Duodenal mucosa (tissue), 2 donors: ENCODE data around the gene OLR1.
A peak's percentile ranks its signal among the peaks of the same experiment; 100 is the strongest.

Source experiments
- H3K27ac ChIP-seq: one replicate; pipeline ENCODE4 v1.7.0; 2013; ENCODE audit warnings: low read depth, low read length
- H3K27me3 ChIP-seq, 2 donors: one replicate each; pipeline ENCODE4 v1.7.0; 2013; ENCODE audit warnings: low read length in 2 of 2, control low read depth in 1 of 2; ENCODE audit not compliant: insufficient read depth in 2 of 2, control insufficient read depth in 1 of 2
- H3K36me3 ChIP-seq, 2 donors: one replicate each; pipeline ENCODE4 v1.7.0; 2013; ENCODE audit warnings: low read length in 2 of 2, control low read depth in 1 of 2; ENCODE audit not compliant: insufficient read depth in 2 of 2, control insufficient read depth in 1 of 2
- H3K4me1 ChIP-seq, 2 donors: one replicate each; pipeline ENCODE4 v1.7.0; 2013; ENCODE audit warnings: low read length in 2 of 2, control low read depth in 1 of 2; ENCODE audit not compliant: insufficient read depth in 2 of 2, control insufficient read depth in 1 of 2
- H3K4me3 ChIP-seq, 2 donors: one replicate each; pipeline ENCODE4 v1.7.0; 2013; ENCODE audit warnings: low read length in 2 of 2, low read depth in 1 of 2
- H3K9ac ChIP-seq, 2 donors: one replicate each; pipeline ENCODE4 v1.7.0; 2013; ENCODE audit warnings: low read length in 2 of 2, low read depth in 1 of 2
- H3K9me3 ChIP-seq, 2 donors: one replicate each; pipeline ENCODE4 v1.7.0; 2013; ENCODE audit warnings: low read length in 2 of 2, control low read depth in 1 of 2; ENCODE audit not compliant: control insufficient read depth in 1 of 2

The OLR1 gene

DNA sequence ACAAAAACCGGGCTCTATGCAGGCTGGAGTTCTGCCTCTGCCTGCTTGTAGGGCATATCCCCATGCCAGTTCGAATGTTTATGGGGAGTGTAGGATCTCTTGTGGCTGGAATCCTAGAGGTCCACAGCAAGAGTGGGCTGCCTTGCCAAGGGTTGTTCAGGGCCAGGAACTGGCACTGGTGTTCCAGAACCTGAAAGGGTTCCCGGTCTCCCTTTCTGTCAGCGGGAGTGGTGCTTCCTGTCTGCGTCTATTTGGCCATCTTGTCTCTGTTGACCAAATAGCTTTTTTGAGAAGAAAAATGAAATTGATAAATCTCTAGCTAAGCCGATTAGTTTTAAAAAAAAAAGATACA, 17.8 kb downstream of the OLR1 start:
- Histone ChIP-seq H3K27me3 (no peaks in the 10 kb centered on the region), H3K4me3 (peak overlapping the region; percentile 78 to 89), H3K27ac (no peak overlapping the region), H3K4me1 (peaks cover 0 to 6% of the 10 kb centered on the region in 2 donors), H3K9ac (peak overlapping the region; percentile 72 to 85), H3K36me3 (no peaks in the 10 kb centered on the region), H3K9me3 (no peaks in the 10 kb centered on the region)

DNA sequence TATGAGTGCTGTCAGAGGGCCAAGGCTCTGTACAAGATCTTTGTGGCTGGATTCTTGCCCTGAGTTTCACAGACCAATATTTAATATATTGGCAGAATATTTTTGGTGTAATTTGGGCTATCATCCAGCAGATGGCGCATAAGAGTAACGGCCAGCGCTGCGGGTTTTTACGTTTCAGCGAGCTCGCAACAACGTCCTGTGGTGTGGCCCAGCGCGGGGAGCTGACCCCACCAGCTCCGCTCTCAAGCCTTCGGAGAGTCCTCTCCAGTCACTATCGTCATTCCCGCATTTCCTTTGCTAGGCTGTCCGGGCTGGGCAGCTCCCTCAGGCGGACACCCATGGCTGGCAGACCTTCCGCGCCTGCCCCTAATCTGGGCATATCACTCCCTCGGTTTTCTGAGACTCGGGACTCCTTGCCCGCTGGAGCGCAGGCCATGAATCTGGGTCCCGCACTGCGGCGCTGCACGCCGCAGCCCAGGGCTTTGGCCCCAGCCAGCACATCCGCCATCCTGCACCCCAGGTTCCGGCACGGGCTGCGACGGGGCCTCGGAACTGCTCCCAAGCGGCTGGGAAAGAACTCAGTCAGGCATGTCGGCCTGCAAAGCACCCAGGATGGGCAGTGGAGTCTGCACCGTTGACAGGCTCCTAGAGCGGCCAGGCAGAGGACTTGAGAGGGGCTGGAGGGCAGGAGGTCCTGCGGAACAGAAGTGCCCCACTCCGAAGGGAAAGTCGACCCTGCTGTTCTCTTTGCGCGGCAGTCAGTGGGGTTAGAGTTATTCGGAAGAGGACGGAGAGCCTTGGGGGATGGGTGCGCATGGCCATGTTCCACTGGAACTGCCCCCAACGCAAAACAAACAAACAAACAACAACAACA, 18.4 kb downstream of the OLR1 start:
- Histone ChIP-seq H3K27ac (peak overlapping the region; percentile 52), H3K27me3 (no peaks in the 10 kb centered on the region), H3K4me3 (peak overlapping the region; percentile 78 to 89), H3K9ac (peak overlapping the region; percentile 72 to 85), H3K4me1 (peaks cover 0 to 6% of the 10 kb centered on the region in 2 donors), H3K9me3 (no peaks in the 10 kb centered on the region), H3K36me3 (no peaks in the 10 kb centered on the region)

DNA sequence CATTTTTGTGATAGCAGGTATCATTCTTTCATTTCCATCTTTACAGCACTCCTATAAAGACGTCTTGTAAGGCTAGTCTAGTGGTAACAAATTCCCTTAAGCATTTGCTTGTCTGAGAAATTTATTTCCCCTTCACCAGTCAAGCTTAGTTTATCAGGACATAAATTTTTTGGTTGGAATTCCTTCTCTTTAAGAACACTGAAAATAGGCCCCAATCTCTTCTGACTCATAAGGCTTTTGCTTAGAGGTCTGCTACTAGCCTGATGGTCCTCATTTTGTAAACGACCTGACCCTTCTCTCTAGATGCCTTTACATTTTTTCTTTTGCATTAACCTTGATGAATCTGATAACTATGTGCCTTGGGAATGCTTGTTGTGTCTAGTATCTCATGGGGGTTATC, 20.3 kb downstream of the OLR1 start:
- Histone ChIP-seq H3K9me3 (peaks cover 0 to 3% of the 10 kb centered on the region in 2 donors), H3K4me3 (no peak overlapping the region), H3K27me3 (no peaks in the 10 kb centered on the region), H3K27ac (no peak overlapping the region), H3K36me3 (no peaks in the 10 kb centered on the region), H3K9ac (no peak overlapping the region), H3K4me1 (peaks cover 0 to 6% of the 10 kb centered on the region in 2 donors)

DNA sequence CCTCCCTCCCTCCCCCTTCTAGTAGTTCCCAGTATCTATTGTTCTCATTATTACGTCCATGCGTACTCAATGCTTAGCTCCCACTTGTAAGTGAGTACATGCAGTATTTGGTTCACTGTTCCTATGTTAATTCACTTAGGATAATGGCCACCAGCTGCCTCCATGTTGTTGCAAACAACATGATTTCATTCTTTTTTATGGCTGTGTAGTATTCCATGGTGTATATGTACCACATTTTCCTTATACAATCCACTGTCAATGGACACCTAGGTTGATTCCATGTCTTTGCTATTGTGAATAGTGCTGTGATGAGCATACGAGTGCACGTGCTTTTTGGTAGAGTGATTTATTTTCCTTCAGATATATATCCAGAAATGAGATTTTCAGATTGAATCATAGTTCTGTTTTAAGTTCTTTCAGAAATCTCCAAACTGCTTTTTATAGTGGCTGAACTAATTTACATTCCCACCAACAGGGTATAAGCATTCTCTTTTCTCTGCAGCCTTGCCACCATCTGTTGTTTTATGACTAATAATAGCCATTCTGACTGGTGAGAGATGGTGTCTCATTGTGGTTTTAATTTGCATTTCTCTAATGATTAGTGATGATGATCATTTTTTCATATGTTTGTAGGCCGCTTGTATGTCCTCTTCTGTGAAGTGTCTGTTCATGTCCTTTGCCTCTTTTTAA, 24.1 kb downstream of the OLR1 start:
- Histone ChIP-seq H3K9ac (no peak overlapping the region), H3K36me3 (no peaks in the 10 kb centered on the region), H3K9me3 (peaks cover 0 to 3% of the 10 kb centered on the region in 2 donors), H3K27me3 (no peaks in the 10 kb centered on the region), H3K4me1 (no peaks in the 10 kb centered on the region), H3K4me3 (no peak overlapping the region), H3K27ac (no peak overlapping the region)

DNA sequence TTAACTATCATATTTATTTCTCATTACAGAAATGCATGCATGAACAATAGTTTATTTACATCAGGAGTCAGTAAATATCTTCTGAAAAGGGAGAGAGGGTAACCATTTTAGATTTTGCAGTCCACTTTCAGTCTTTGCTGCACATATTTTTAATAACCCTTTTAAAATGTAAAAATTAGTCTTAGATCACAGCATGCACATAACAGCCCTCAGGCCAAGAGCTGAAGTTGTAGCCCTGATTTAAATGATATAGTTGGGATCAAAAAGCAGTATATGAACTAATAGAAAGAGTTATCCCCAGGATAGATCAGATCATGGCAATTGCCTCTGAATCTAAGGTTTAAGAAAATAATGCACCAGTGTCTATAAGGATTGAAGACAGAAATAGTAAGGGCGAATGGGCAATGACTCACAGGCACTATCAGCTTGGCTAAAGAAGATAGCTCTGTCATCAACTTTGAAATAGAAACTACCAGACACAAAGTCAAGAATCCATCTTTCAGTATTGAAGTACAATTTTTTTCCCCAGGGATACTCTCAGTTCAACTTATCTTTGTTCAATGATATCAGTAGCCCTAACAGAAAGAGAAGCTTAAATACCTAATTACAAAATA, 28.8 kb downstream of the OLR1 start:
- H3K9ac ChIP-seq = no peak overlapping the region
- peaks cover 0 to 3% of the 10 kb centered on the region in 2 donors for H3K9me3 ChIP-seq
- H3K4me1 ChIP-seq = no peaks in the 10 kb centered on the region
- H3K36me3 ChIP-seq = no peaks in the 10 kb centered on the region
- H3K27me3 ChIP-seq = no peaks in the 10 kb centered on the region
- H3K27ac ChIP-seq = no peak overlapping the region
- no peak overlapping the region for H3K4me3 ChIP-seq

DNA sequence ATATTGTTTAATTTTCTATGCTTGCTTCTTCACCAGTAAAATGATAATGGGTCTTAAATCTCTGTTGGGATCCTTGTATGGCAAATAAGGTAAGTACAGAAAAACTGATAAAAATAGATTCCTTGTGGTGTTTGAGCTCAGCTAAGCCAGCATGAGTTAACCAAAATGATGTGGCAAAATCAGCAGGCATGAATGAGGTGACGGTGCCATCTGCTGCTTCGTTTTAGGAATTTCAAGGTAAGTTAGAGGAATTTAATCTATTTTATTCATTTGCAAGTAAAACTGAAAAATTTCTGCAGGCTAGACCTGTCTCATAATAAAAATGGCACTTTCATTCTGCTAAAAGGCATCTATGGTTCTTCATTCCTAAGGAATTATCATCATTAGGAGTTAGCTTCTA, 31.9 kb downstream of the OLR1 start:
- Histone ChIP-seq H3K9me3 (no peaks in the 10 kb centered on the region), H3K27me3 (no peaks in the 10 kb centered on the region), H3K4me1 (no peaks in the 10 kb centered on the region), H3K4me3 (no peak overlapping the region), H3K27ac (no peak overlapping the region), H3K9ac (no peak overlapping the region), H3K36me3 (no peaks in the 10 kb centered on the region)

DNA sequence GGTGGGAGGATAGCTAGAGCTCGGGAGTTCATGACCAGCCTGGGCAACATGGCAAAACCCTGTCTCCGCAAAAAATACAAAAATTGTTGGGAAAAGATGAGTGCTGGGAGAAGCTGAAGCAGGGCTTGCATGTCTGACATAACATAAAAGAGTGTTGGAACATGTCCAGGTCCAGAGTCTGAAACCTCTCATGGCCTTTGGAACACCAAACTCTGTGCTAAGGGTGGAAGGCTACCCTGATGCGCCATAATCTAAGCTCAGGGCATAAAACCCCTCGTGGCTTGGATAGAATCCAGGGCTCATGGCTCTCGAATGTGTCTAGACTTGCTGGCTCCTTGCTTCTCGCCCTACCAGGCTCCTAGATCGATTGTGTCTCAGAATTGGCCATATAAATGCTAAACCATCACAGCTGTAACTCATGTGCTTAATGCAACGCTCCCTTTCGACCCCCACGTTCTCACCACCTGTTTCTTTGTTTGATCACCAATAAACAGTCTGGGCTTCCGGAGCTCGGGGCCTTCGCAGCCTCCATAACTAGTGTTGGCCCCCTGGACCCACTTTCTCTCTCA, 35.2 kb downstream of the OLR1 start:
- Histone ChIP-seq H3K9ac (no peak overlapping the region), H3K4me1 (no peaks in the 10 kb centered on the region), H3K4me3 (no peak overlapping the region), H3K27me3 (no peaks in the 10 kb centered on the region), H3K27ac (no peak overlapping the region), H3K36me3 (no peaks in the 10 kb centered on the region), H3K9me3 (no peaks in the 10 kb centered on the region)

DNA sequence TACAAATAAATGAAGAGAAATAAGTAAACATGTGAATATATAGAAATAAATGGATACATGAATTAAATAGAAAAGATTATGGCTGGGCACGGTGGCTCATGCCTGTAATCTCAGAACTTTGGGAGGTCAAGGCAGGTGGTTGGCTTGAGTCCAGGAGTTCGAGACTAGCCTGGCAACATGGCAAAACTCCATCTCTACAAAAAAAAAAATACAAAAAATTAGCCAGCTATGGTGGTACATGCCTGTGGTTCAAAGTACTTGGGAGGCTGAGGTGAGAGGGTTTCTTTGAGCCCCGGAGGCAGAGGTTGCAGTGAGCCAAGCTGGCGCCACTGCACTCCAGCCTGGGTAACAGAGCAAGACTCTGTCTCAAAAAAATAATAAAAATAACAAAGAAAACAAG, 36.8 kb downstream of the OLR1 start:
- H3K4me3 ChIP-seq = no peak overlapping the region
- no peak overlapping the region for H3K9ac ChIP-seq
- no peak overlapping the region for H3K27ac ChIP-seq
- no peaks in the 10 kb centered on the region for H3K36me3 ChIP-seq
- H3K27me3 ChIP-seq = no peaks in the 10 kb centered on the region
- H3K4me1 ChIP-seq = no peaks in the 10 kb centered on the region
- H3K9me3 ChIP-seq = no peaks in the 10 kb centered on the region

DNA sequence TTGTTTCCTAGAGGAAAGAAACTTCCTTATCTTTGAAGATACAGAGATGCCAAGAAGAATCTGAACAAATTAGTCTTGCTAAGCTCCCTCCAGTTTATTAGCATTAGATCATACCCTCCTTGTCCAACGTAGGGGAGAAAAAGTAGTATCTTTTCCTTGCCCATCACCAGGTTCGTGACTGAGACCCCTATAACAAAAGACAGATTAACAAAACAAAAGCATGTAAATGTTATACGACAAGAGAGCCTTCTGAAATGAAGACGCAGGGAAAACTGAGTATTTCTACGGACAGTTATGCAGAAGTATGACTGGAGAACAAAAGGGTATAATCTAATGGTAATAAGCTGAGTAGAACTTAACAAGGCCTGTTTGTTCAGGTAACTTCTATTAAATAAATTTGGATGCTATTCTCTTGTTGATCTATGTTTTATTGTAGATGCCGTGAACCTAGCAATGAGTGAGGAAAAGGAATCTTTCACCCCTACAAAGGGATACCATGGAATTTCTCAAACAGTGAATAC, 39.0 kb downstream of the OLR1 start:
- Histone ChIP-seq H3K4me1 (no peaks in the 10 kb centered on the region), H3K9me3 (no peaks in the 10 kb centered on the region), H3K9ac (no peak overlapping the region), H3K4me3 (no peak overlapping the region), H3K36me3 (no peaks in the 10 kb centered on the region), H3K27ac (no peak overlapping the region), H3K27me3 (no peaks in the 10 kb centered on the region)
